Sigmoid colon (tissue), 4 donors: ENCODE measurements around the gene MOV10.

Experiments used
- POLR2AphosphoS5 ChIP-seq, 4 donors: sonication (generic); formaldehyde crosslinking; IDR thresholded peaks; one replicate each; pipeline ENCODE4 v1.6.1; 2017; ENCODE audit warnings: antibody characterized with exemption in 4 of 4
- TF ChIP-seq, protein P1 (sequence below), 4 experiments: fragments of 450-650 bp in 3 of 4; fragments of 200-600 bp in 1 of 4; IDR thresholded peaks; one replicate each; pipeline ENCODE4 v1.5.1; 2016 to 2019; ENCODE audit warnings: antibody characterized with exemption in 4 of 4, mild to moderate bottlenecking in 3 of 4, moderate library complexity in 2 of 4

DNA sequence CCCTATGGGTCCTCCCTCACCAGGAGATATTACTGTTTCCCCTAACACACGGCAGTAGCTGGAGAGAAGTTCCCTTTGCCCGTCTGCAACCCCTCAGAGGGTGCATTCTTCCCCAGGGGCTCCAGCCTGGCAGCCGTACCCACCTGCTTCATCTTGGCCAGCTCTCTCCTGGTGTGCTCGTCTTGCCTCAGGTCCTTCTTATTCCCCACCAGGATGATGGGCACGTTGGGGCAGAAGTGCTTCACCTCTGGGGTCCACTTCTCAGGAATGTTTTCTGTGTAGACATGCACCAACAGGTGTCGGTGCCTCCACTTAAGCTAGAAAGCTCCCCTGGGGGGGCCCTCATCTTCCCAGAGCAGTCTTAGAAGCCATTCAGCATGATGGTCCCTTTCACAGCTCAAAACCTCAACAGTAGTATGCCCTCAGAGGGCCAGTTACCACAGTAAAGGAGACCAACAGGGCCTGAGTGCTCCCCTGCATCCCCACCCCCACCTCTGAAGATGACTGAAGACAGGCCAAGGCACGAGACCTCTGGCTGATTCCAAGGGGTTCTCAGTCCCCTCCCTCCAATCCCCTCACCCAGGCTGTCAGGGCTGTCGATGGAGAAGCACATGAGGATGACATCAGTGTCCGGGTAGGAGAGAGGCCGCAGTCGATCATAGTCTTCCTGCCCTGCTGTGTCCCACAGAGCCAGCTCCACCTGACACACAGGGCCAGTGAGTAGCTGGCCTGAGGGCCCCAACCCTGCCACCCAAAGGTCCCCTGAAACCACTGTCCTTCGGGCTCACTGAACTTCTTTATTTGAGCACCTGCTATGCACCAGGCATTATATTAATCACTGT is 28.2 kb downstream of the MOV10 start:
- TF ChIP-seq, protein P1, sequence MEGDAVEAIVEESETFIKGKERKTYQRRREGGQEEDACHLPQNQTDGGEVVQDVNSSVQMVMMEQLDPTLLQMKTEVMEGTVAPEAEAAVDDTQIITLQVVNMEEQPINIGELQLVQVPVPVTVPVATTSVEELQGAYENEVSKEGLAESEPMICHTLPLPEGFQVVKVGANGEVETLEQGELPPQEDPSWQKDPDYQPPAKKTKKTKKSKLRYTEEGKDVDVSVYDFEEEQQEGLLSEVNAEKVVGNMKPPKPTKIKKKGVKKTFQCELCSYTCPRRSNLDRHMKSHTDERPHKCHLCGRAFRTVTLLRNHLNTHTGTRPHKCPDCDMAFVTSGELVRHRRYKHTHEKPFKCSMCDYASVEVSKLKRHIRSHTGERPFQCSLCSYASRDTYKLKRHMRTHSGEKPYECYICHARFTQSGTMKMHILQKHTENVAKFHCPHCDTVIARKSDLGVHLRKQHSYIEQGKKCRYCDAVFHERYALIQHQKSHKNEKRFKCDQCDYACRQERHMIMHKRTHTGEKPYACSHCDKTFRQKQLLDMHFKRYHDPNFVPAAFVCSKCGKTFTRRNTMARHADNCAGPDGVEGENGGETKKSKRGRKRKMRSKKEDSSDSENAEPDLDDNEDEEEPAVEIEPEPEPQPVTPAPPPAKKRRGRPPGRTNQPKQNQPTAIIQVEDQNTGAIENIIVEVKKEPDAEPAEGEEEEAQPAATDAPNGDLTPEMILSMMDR (IDR thresholded peaks at IDR 0.05) = no peak
- no peak for TF ChIP-seq POLR2AphosphoS5 (IDR thresholded peaks at IDR 0.05)
